HG03135 (cell line): ENCODE measurements around the gene BRF1.
"Not testable (repeated sequence)": the region's sequence is repeated elsewhere in the genome, so short reads cannot be mapped to it uniquely, and the experiment has no call there.

Experiments
- ATAC-seq: cut with Tn5 transposase; IDR thresholded peaks from one replicate; pipeline ENCODE4 v1.9.1; 2021; ENCODE audit warnings: mild to moderate bottlenecking, moderate library complexity; ENCODE audit not compliant: unreplicated experiment

The BRF1 gene

GRCh38 chr14:105316577-105316941, 15.8 kb upstream of the BRF1 start:
- ATAC-seq, result no peak

GRCh38 chr14:105315941-105316576, 15.3 kb upstream of the BRF1 start:
- ATAC-seq, result no peak

- peak; percentile 2 for ATAC-seq
These were observed 14.5 kb upstream of the BRF1 start for GRCh38 chr14:105315211-105315721.

- ATAC-seq, result peak; percentile 68
These were observed 13.7 kb upstream of the BRF1 start, which contains the start of gene PACS2 for GRCh38 chr14:105314287-105315200. TSS of gene PACS2 (plus strand) at chr14:105314748. CDS start at chr14:105314919, 171 bp downstream.

- ATAC-seq, result peak; percentile 5
These were observed 12.8 kb upstream of the BRF1 start for GRCh38 chr14:105313381-105314286.

GRCh38 chr14:105312973-105313372, 12.2 kb upstream of the BRF1 start:
- no peak for ATAC-seq

- ATAC-seq, result no peak
These were observed 11.0 kb upstream of the BRF1 start for GRCh38 chr14:105311838-105312237.

GRCh38 chr14:105309371-105309770, 8.6 kb upstream of the BRF1 start:
- ATAC-seq, result no peak

- ATAC-seq, result no peak
These were observed 6.4 kb upstream of the BRF1 start for GRCh38 chr14:105307052-105307727.

GRCh38 chr14:105305791-105306190, 5.0 kb upstream of the BRF1 start:
- ATAC-seq, result no peak

GRCh38 chr14:105305345-105305744, 4.5 kb upstream of the BRF1 start:
- ATAC-seq, result no peak

GRCh38 chr14:105304565-105304964, 3.8 kb upstream of the BRF1 start:
- ATAC-seq, result no peak

- no peak for ATAC-seq
These were observed 3.1 kb upstream of the BRF1 start for GRCh38 chr14:105303949-105304348.

- not testable (repeated sequence) for ATAC-seq
These were observed 1.1 kb upstream of the BRF1 start for GRCh38 chr14:105301915-105302249.

- ATAC-seq, result peak; percentile 50
These were observed 508 bp upstream of the BRF1 start for GRCh38 chr14:105301103-105301914.

GRCh38 chr14:105299654-105300541, 903 bp downstream of the BRF1 start:
- peak; percentile 24 for ATAC-seq

- not testable (repeated sequence) for ATAC-seq
These were observed 3.5 kb downstream of the BRF1 start for GRCh38 chr14:105297311-105297710.

- ATAC-seq, result no peak
These were observed 6.6 kb downstream of the BRF1 start for GRCh38 chr14:105294142-105294597.
